ENCODE results near the gene CHIT1.

DNA sequence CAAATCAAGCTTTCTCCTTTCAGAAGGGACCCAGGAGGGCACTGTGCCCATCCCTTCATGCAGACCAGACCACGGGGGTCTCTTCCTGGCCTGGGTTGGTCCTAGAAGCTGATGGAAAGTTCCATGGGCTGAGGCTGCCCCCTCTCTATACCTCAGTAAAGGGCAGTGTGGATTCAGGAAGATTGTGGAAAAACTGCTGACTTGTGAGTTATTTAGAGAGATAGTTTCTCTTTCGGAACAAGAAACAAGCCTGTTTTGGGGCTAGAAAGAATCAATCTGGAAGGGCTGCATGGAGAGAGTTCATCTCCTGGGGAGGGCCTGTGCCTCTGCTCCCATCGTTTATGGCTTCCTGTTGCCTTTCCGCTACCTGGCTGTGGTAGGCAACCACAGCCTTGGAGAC, 803 bp downstream of the CHIT1 start:
- TF ChIP-seq CTCF (IDR thresholded peaks at IDR 0.05 in 8 of 11, conservative IDR thresholded peaks at IDR 0.05 in 3 of 11) (no peak), POLR2A (IDR thresholded peaks at IDR 0.05) (no peak), POLR2AphosphoS5 (IDR thresholded peaks at IDR 0.05) (no peak)
